K562 (cell line): ENCODE data around the gene PLA2G4F. TPM values are rescaled to one million over a fixed set of nuclear protein-coding genes. Genes with fewer than 3 reads are reported as not detected.

ENCODE experiments used
- ATAC-seq: fragments of 200-7000 bp; cut with Tn5 transposase; 3 replicates; pipeline ENCODE4 v1.9.1; 2020; ENCODE audit warnings: moderate library complexity
- BruUV-seq: library from RNA; stranded (reverse); fragments of 400-500 nt; replicated peaks from 2 replicates; lab custom pipeline; 2021; lab: Mats Ljungman, UMichigan
- CTCF ChIA-PET: fragments of 300-600 bp; formaldehyde crosslinking; extraction: SDS; loops from one replicate; lab custom pipeline; 2021; ENCODE audit warnings: low intra/inter-chr PET ratio; lab: Yijun Ruan, JAX
- POLR2A ChIA-PET: fragments of 300-600, 350-650 bp; sonication (Branson Sonifier 250); formaldehyde crosslinking; extraction: SDS; loops from one replicate; lab custom pipeline; 2021; ENCODE audit warnings: antibody characterized with exemption, inconsistent platforms; lab: Yijun Ruan, JAX
- DNase-seq, 4 experiments: peaks; one replicate each; pipeline versions ENCODE4 v3.0.0 to v3.0.0-alpha.2; 2011 to 2018; ENCODE audit warnings: low spot score in 3 of 4, mixed read lengths in 3 of 4; ENCODE audit errors: extremely low read depth in 1 of 4
- FAIRE-seq: peaks from 2 replicates; lab custom pipeline; 2011; peaks lifted over from hg19 to GRCh38; lab: Jason Lieb, UNC
- H2AFZ ChIP-seq: 2 replicates; pipeline ENCODE4 v1.6.0; 2011; ENCODE audit warnings: low read depth, low read length, control low read depth, inconsistent platforms
- H3K27ac ChIP-seq: fragments of 200-600 bp; 3 replicates; pipeline ENCODE4 v1.8.0; 2011; ENCODE audit warnings: low read depth, mild to moderate bottlenecking, control low read depth, inconsistent platforms, low read length, moderate library complexity, mixed read lengths; ENCODE audit errors: extremely low read depth
- H3K27me3 ChIP-seq, 2 experiments: fragments of 300-600 bp in 1 of 2; 2 replicates in 1 of 2; 3 replicates in 1 of 2; pipeline versions ENCODE4 v1.6.0 to v1.8.0; 2011; ENCODE audit warnings: inconsistent platforms in 2 of 2, low read length in 2 of 2, mild to moderate bottlenecking in 1 of 2, mixed read lengths in 1 of 2, moderate library complexity in 1 of 2; ENCODE audit not compliant: control insufficient read depth in 2 of 2, insufficient read depth in 2 of 2
- H3K36me3 ChIP-seq: fragments of 300-600 bp; 3 replicates; pipeline ENCODE4 v1.8.0; 2011; ENCODE audit warnings: mild to moderate bottlenecking, low read length, inconsistent platforms; ENCODE audit not compliant: control insufficient read depth, insufficient read depth
- H3K4me1 ChIP-seq, 2 experiments: fragments of 200-600 bp in 1 of 2; replicated peaks in 1 of 2; 2 replicates in 1 of 2; 3 replicates in 1 of 2; pipeline versions ENCODE4 v1.5.1 to v1.8.0; 2011; ENCODE audit warnings: inconsistent platforms in 2 of 2, low read length in 2 of 2, mild to moderate bottlenecking in 1 of 2, mixed read lengths in 1 of 2, moderate library complexity in 1 of 2; ENCODE audit not compliant: control insufficient read depth in 2 of 2, insufficient read depth in 2 of 2
- H3K4me2 ChIP-seq: 2 replicates; pipeline ENCODE4 v1.6.1; 2011; ENCODE audit warnings: low read length, control low read depth, inconsistent platforms, mixed read lengths; ENCODE audit not compliant: insufficient read depth
- H3K4me3 ChIP-seq: fragments of 200-600 bp; sonication (generic), shearing (Covaris generic); 2 replicates; pipeline ENCODE4 v1.5.1; 2016; ENCODE audit warnings: control low read depth, inconsistent platforms
- H3K79me2 ChIP-seq: fragments of 200-600 bp; 3 replicates; pipeline ENCODE4 v1.8.0; 2011; ENCODE audit warnings: low read length, inconsistent platforms; ENCODE audit not compliant: control insufficient read depth, insufficient read depth
- H3K9ac ChIP-seq, 2 experiments: 2 replicates each; pipeline versions ENCODE4 v1.6.0 to v1.6.1; 2011; ENCODE audit warnings: low read depth in 2 of 2, low read length in 2 of 2, control low read depth in 1 of 2, inconsistent platforms in 1 of 2, mild to moderate bottlenecking in 1 of 2, mixed read lengths in 1 of 2; ENCODE audit not compliant: insufficient read depth in 1 of 2
- H3K9me1 ChIP-seq: one replicate; pipeline ENCODE4 v1.6.0; 2011; ENCODE audit warnings: inconsistent platforms, mild to moderate bottlenecking, low read length, moderate library complexity; ENCODE audit not compliant: control insufficient read depth, insufficient read depth
- H3K9me3 ChIP-seq: replicated peaks from 2 replicates; pipeline ENCODE4 v1.5.1; 2011; ENCODE audit warnings: low read depth, low read length, inconsistent platforms; ENCODE audit not compliant: control insufficient read depth, insufficient read depth
- H4K20me1 ChIP-seq: replicated peaks from 2 replicates; pipeline ENCODE4 v1.6.1; 2011; ENCODE audit warnings: low read length, inconsistent platforms, mixed read lengths; ENCODE audit not compliant: control insufficient read depth, insufficient read depth
- BRF1 ChIP-seq: IDR thresholded peaks from 3 replicates; pipeline ENCODE4 v1.6.1; 2011; ENCODE audit warnings: borderline replicate concordance, mild to moderate bottlenecking; ENCODE audit not compliant: insufficient read length; ENCODE audit errors: extremely low read depth
- DLX4 ChIP-seq: fragments of 250-450 bp; sonication (Bioruptor Pico); IDR thresholded peaks from 2 replicates; pipeline ENCODE4 v1.6.1; 2021; ENCODE audit warnings: mild to moderate bottlenecking
- ELF2 ChIP-seq: fragments of 250-450 bp; sonication (Bioruptor Pico); IDR thresholded peaks from 2 replicates; pipeline ENCODE4 v1.5.0; 2021; ENCODE audit warnings: mild to moderate bottlenecking
- GATAD2B ChIP-seq: fragments of 450-650 bp; IDR thresholded peaks from 2 replicates; pipeline ENCODE4 v1.6.1; 2017; ENCODE audit warnings: mild to moderate bottlenecking, borderline replicate concordance
- GTF2B ChIP-seq: IDR thresholded peaks from 2 replicates; pipeline ENCODE4 v1.6.1; 2011; ENCODE audit not compliant: insufficient read length; ENCODE audit errors: extremely low read depth
- HDAC1 ChIP-seq, 2 experiments: fragments of 450-650 bp; IDR thresholded peaks; 2 replicates each; pipeline ENCODE4 v1.6.1; 2016 to 2017; ENCODE audit warnings: inconsistent platforms in 1 of 2, mild to moderate bottlenecking in 1 of 2, moderate library complexity in 1 of 2
- ILK ChIP-seq: fragments of 450-650 bp; IDR thresholded peaks from 2 replicates; pipeline ENCODE4 v1.6.1; 2016; ENCODE audit warnings: missing genetic modification characterization, low read depth, mild to moderate bottlenecking, missing compliant biosample characterization, moderate library complexity, borderline replicate concordance
- NR2C2 ChIP-seq, 2 experiments: fragments of 200-800 bp in 1 of 2; sonication (Bioruptor generic) in 1 of 2; sonication (generic) in 1 of 2; formaldehyde crosslinking in 1 of 2; IDR thresholded peaks; 2 replicates each; pipeline versions ENCODE4 v1.6.1 to v1.8.0; 2016 to 2022; ENCODE audit warnings: mild to moderate bottlenecking in 1 of 2, missing compliant biosample characterization in 1 of 2, missing genetic modification characterization in 1 of 2, missing genetic modification reagents in 1 of 2
- PURB ChIP-seq: sonication (generic); formaldehyde crosslinking; IDR thresholded peaks from 2 replicates; pipeline ENCODE4 v1.9.0; 2021; ENCODE audit warnings: low read depth, mild to moderate bottlenecking, missing genetic modification reagents
- RNF219 ChIP-seq: fragments of 250-450 bp; sonication (Bioruptor Pico); IDR thresholded peaks from 2 replicates; pipeline ENCODE4 v1.5.0; 2022; ENCODE audit warnings: mild to moderate bottlenecking
- ZNF232 ChIP-seq: sonication (generic); formaldehyde crosslinking; IDR thresholded peaks from 2 replicates; pipeline ENCODE4 v1.8.0; 2022; ENCODE audit warnings: mild to moderate bottlenecking, missing genetic modification reagents
- ZNF41 ChIP-seq: fragments of 250-450 bp; sonication (Bioruptor Pico); conservative IDR thresholded peaks from 2 replicates; pipeline ENCODE4 v1.4.0; 2020; ENCODE audit warnings: mild to moderate bottlenecking
- WGBS: fragments of 100-300 bp; shearing (Covaris generic); methylation state at CpG from one replicate; pipeline ENCODE4 v1.1.6; 2016; ENCODE audit warnings: low coverage, mixed read lengths; ENCODE audit not compliant: insufficient coverage; ENCODE audit errors: missing lambda C conversion rate; 5-methylcytosine and 5-hydroxymethylcytosine counted together
- in situ Hi-C: fragments of 300-500 bp; cut with MboI; formaldehyde crosslinking; loops from 4 replicates; pipeline ENCODE4 v1.15.0; 2018; ENCODE audit warnings: inconsistent platforms, mixed read lengths
- intact Hi-C: fragments of 100-400 bp; cut with micrococcal nuclease; formaldehyde crosslinking; loops from 2 replicates; pipeline ENCODE4 v1.14.2; 2022
- polyA plus RNA-seq, 8 experiments: library from polyadenylated mRNA; depleted of rRNA in 4 of 8; stranded (reverse) in 5 of 8; unstranded in 3 of 8; fragments of >200 nt; fragmentation: Nextera tagmentation in 2 of 8; fragmentation: Illumina TruSeq in 1 of 8; extraction: Ambion mirVana in 2 of 8; extraction: Trizol in 1 of 8; gene quantifications; 2 replicates each; pipeline versions ENCODE4 v1.2.1 to v1.2.3, GENCODE V29; 2011 to 2014; ENCODE audit warnings: inconsistent platforms in 1 of 8, missing spikeins in 1 of 8
- total RNA-seq, 7 experiments: library from RNA; depleted of rRNA in 6 of 7; stranded (reverse); fragments of >200 nt in 6 of 7; fragmentation: Illumina TruSeq in 2 of 7; extraction: Trizol in 2 of 7; gene quantifications; 2 replicates each; pipeline versions ENCODE4 v1.2.1 to v1.2.3, GENCODE V29; 2011 to 2021; ENCODE audit warnings: low replicate concordance in 1 of 7

PLA2G4F gene
- total and polyA plus RNA-seq, 9 of the 15 experiments (the other 6 are each of a cell fraction or from before 2014, with no cell fraction given): 0.02 TPM; not detected in 8

DNA sequence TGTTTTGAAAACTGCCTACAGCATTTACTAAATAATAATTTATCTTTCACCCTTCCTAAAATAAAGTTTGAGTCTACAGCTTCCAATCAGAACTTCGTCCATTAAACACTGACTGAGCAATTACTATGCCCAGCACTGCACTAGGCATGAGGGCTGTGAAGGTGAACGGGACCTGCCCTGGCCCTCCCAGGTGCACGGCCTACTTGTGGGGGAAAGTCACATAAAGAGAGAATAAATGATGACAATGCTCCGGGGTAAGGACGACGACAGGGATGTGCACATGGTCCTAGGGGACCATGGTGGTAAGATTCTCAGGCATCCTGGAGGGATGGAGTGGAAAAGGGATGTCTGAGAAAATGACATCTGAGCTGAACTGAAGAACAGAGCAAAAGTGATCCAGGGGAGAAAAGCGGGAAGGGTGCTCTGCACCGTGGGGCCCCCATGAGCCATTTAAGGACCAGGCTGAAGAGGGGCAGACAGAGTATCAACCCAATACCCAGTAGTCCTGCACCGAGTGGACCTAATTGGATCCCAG, 11.5 kb downstream of the PLA2G4F start:
- 0 out of 2 replicates have a peak, but pooled peaks cover 9% of the 10 kb centered on the region for H4K20me1 ChIP-seq
- H3K79me2 ChIP-seq: no peaks in the 10 kb centered on the region
- ChIA-PET CTCF (no interaction called here), POLR2A (interaction anchor here (1.5 kb wide), 1 partner anchor 12 kb away, joined by 6 read pairs; the partner anchor contains the start of gene PLA2G4F)
- 2% methylated on average over 9 of the region's 9 CpGs for WGBS
- ATAC-seq: no peak
- FAIRE-seq: no peak
- in situ Hi-C loops (loop anchor here (10.0 kb wide), 1 partner anchor 240 kb away; no protein-coding TSS in a partner anchor), intact Hi-C loops (no loop called here)
- H3K27ac ChIP-seq: no peak overlapping the region
- no peak overlapping the region for H3K4me2 ChIP-seq
- H3K9me1 ChIP-seq: no peaks in the 10 kb centered on the region
- peaks cover 24 to 79% of the 10 kb centered on the region in 2 experiments; a peak in 4 of 5 replicates for H3K27me3 ChIP-seq
- H3K4me1 ChIP-seq: peaks cover 4 to 22% of the 10 kb centered on the region in 2 experiments; a peak in 3 of 5 replicates
- DNase-seq: no peak
- no peak for TF ChIP-seq GTF2B
- TF ChIP-seq BRF1: no peak
- TF ChIP-seq ZNF232 (CRISPR knock-in tag): no peak
- no peak for TF ChIP-seq ILK (tag)
- TF ChIP-seq RNF219 (CRISPR knock-in tag): no peak
- no peak for TF ChIP-seq GATAD2B
- TF ChIP-seq ELF2 (CRISPR knock-in tag): no peak
- TF ChIP-seq ZNF41 (CRISPR knock-in tag): no peak
- TF ChIP-seq HDAC1 (IDR thresholded peaks at IDR 0.05): no peak
- TF ChIP-seq PURB (CRISPR knock-in tag): no peak
- no peak for TF ChIP-seq DLX4 (CRISPR knock-in tag)
- TF ChIP-seq NR2C2 (CRISPR knock-in tag; IDR thresholded peaks at IDR 0.05): no peak
- TF ChIP-seq NR2C2 (tag; IDR thresholded peaks at IDR 0.05): no peak
- no peaks in the 10 kb centered on the region for H3K9me3 ChIP-seq
- no TSS peak for BruUV-seq
- no peak overlapping the region for H3K9ac ChIP-seq
- H2AFZ ChIP-seq: no peak overlapping the region
- no peaks in the 10 kb centered on the region for H3K36me3 ChIP-seq
- H3K4me3 ChIP-seq: no peak overlapping the region
